Measurements from ENCODE around the gene ZNF407.

ZNF407 gene

DNA sequence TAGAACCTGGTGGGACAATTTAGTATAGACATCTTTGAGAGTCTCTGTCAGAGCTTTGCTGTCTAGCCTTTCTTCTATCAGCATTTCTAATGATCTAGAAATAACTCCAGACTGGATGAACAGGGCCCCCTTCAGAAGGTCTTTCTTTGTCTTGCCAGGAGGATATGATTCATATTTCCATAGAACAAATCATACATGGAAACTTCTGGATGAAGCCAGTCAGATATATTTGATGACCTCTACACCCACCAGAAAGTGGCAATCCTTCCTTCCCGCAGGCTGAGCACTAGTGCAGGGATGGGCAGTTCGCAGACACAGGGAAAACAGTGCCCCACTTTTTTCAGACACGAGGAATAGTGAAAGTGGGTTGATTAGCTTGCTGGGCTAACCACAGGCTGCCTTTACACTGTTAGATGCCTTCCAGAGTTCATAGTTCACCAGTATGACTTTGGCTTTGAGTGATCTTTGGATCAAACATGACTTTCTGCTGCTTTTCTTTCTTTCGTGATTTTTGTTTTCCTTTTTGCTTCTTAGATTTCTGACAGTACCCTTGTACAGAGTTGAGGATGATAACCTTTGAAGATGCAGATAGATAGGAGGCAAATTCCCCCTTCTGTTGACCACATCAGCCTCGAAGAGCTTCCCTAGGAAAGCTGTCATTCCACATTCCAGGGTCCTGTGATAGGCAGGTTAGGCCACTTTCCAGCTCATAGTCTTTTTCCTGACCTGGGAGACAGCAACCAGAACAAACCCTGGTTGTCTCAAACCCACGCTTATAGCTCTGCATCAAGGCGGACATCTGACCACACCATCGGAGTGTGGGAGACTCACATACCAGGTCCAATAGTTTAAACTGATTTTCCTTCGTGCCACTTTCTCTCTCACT lies 237.0 kb downstream of the ZNF407 start:
- DNase-seq, result no peak

DNA sequence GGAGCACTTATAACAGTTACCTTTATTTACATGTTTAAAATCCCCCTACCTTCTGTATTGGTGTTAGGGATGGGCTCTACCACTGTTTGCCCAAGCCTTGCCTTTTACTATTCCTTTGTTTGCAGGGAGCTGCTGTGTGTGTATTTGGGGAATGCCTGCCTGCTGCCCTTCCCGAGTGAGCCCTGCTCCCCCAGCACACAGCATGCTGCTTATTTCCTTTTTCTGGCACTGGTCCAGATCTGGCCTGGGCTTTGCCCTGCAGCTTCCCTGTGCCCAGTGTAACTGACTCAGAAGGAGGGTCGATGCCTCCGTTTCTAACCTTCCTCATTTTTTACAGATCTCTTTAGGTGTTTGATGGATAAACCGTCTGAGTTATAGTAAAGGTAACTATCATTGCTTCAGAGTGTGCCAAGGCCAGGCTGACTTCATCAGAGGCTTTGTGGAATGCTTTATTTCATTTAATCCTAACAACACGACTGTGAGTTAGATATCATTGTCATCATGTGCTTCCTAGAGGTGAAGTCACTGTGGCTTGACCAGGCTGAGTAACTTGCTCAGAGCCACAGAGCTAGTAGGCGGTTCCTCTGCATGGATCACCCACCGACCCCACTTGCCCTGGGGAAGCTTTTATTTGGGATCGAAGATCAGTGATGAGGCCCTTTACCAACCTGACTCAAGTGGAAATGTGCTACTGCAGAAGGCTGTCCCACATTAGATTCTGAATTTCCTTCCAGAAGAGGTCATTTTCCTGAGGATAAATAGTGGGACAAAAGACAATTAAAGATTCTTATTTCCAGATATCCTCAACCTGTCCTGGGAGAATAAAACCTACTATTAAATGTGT lies 238.8 kb downstream of the ZNF407 start:
- DNase-seq, result no peak

DNA sequence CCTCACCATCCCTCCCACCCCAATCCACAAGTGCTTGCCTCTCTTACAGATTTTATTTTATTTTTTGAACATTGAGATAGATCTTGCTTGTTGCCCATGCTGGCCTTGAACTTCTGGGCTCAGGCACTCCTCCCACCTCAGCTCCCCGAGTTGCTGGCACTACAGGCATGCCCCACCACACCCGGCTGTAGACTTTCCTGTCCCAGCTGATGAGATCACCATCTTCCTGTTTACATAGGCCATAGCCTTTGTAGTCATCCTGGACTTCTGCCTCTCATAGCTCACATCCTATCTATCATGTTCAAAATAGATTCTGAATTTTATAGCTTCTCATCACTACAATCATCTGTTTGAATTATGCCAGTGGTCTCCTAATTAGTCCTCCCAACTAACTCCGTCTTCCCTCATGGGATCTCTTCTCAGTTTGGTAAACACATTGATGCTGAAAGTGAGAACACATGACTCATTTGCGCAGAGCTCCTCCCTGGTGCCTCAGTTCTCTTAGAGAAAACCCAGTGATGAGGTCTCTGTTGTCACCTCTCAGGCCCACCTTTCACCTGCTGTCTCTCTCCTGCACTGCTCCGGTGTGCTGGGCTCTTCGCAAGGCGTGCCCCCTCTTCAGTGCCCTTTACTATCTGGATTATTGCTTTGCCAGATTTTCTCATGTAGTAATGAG lies 243.0 kb downstream of the ZNF407 start:
- DNase-seq, result peak; percentile 3 to 6

DNA sequence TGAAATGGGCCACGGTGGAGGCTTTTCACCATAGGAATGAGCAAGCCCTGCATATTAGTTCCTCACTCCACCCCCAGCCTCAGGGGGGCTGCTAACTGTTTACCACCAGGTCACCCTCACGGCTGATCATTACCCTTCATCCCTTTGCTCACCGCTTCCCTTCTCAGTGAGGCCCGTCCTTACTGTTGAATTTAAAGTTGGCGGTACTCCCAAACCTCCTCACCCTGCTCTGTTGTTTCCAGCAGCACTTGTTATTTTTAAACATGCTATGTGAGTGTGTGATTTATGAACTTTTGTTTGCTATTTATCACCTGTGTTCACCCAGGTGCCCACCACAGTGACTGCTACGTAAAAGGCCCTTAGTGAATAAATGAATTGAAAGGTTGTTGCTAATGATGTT lies 243.6 kb downstream of the ZNF407 start:
- DNase-seq, result no peak

DNA sequence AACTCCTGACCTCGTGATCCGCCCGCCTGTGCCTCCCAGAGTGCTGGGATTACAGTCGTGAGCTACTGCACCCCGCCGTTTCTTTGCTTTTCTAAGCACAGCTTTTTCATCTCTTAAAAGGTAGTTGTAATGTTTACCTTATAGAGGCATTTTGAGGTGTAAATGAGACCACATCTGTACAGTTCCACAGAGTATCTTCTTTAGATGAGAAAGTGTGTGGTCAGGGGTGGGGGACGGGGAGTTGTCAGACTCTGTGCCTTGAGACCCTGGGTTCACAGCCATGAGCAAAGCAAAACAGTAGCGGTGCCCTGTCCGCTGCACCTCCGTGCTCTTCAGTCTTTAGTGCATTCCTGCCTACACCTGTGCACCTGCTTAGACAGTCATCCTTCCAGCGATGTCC lies 251.6 kb downstream of the ZNF407 start:
- DNase-seq, result no peak

DNA sequence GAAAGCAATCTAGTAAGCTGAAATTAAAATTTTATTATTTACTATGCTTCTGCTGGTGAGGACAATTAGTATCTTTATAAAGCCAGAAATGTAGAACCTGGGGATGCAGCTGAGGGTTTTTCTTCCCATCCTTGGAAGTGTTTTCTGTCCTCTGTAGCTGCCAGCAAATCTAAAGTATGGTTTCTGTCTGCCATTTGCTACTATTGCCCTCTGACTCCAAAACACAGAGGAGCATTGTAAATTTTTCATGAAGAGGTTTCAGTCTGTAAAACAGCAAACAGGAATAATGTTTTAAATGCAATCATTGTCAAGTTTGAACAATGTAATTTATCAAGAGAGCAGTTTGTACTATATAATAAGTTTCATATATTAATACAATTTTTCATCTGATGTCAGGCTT lies 258.8 kb downstream of the ZNF407 start:
- no peak for DNase-seq

DNA sequence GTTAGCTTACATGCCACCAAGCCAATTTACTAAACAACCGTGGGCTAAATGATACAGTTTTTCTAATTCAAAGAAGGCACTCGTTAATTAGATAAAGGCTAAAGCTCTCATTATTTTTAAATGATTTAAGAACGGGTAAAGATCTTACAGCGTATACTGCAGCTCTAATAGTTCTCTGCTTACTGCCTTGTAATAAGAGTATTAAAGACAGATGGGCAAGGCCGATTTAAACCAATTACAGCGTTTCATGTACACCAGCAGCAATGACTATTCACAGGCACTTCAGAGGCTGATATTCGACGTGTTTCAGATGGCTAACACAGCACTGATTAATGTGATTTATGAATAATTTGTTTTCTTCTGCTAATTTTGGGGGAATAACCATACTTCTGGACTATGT lies 259.3 kb downstream of the ZNF407 start:
- DNase-seq, result no peak

DNA sequence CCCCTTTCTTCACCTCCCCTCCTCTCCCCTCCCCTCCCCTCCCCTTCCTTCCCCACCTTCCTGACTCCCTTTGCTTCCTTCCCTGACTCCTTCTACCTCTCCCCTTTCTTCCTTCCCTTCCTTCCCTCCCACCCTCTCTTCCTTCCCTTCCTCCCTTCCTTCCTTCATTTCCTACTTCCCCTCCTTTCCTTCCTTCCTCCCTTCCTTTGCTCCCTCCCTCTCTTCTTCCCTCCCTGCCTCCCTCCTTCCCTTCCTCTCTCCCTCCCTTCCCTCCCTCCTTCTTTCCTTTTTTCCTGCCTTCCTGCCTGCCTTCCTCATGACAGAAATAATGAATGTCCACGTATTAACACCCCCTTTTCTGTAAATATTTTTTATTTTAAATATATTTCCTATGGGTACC lies 260.2 kb downstream of the ZNF407 start:
- DNase-seq, result no peak

DNA sequence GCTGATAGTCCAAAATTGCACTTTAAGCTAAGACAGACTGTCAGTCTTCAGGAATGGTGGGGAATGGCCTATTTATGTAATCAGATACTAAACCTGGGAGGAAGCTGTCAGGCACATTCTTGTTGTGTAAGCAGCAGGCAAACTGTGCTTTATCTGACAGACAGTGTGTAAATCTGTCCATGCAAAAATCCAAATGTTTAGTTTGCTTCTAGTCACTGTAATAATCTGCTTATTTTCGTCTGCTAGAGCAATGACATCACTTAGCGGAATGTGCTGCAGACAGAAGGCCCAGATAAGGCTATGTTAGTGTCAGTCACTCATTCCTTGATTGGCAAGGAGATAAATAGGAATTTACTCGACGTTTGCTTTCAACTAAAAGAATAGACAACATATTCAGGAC lies 263.5 kb downstream of the ZNF407 start:
- DNase-seq, result no peak

DNA sequence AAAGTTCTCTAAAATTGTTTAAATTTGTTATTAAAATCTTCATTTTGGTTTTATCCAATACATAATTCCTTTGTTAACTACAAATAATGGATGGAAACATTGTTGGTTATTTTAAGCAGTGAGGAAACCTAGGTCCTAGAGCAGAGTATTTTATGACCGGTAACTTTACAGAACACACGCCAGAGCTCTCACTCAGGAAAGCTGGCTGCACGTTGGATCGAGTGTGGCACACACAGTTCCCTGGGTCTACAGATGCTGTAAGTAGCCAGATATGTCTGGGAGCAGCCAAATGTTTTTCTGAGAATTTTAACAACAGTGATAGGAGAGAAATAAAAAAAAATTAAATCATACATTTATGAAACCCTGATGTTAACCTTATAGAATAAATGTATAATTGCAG lies 264.4 kb downstream of the ZNF407 start:
- DNase-seq, result no peak

DNA sequence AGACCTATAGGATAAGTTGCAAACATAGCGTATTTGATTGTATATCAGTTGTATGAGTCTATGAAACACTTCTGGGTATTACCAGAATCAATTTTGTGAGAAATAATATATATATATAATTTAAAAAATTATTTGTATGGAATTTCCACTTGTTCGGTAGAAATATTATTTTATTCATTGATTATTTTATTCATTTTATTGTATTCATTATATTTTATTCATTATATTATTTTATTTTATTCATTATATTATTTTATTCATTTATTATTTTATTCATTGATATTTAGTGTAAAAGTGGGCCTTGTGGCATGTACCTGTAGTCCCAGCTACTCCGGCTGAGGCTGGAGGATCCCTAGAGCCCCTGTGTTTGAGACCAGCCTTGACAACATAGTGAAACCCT lies 268.9 kb downstream of the ZNF407 start:
- DNase-seq, result no peak

DNA sequence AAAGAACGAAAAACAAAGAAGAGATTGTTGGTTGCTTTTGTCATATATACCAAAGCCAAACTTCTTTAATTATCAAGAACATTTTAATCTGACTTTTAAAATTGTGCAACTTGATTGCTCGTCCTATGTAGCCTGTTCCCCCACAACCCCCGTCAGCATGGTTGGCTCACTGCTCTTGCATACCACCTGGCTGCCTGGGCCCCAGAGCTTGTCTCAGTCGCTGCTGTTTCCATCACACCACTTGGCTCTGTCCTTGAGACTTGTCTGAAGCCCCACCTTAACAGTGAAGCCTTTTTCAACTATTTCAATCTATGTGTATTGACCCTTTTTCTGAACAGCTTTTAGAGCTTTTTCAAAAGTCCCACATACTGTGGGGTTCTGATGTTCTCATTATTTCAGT lies 270.8 kb downstream of the ZNF407 start:
- DNase-seq, result no peak

DNA sequence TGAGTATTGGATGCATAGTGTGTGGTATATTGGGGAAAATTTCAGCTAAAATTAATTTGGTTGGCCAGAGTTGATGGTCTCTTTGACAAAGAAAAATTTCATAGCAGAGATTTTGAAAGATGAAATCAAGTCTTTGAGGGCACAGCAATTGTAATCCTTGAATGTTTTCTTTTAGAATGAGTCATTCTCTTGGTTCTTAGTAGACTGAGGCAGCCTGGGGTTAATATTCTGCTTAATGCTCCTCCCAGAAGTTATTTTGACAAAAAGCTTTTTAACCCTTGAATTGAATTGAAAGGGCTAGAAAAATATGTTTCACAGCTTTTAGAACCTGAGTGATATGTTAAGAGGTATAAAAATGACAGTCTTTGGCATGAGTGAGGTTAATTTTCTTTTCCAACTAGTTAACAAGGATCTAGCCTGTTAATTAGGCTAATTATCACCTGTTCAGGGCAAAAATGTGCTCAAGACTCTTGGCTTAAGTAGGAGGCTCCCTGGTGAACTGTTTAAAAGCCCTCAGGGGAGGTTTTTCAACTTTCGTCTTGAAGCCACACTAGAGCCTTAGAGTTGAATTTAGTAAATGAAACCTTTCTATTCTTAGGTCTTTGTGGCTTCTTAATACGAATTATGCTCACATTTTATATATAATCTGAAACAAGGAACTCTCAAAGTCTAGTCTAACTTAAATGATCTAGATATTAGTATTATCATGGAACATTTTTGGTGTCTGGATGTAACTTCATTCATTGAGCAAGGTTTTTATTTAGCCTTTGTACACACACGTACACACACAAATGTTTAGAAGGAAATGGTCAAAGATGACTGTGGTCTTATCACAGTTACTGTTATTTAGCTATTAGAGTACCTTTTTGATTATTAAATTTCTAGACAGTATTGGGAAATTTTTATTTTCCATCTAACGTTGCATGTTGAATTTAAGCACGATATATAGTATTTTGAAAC lies 272.5 kb downstream of the ZNF407 start:
- DNase-seq, result no peak

DNA sequence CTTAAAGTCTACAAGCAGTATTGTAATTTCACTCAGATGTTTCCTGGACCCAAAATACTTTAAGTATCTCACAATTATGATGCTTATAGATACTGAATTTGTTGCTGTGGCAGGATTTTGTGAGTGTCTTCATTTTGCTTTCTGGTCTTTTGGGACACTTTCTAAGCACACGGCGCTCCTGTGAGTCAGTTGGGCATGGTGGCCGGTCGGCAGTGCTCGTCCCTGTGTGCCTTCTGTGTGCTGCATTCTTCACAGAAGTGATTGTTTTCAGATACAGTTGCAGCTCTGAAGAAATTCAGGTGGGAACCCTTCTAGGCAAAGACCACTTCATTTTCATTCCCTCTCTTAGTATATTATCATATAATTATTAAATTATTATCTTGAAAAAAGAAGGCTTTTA lies 273.3 kb downstream of the ZNF407 start:
- DNase-seq, result no peak

DNA sequence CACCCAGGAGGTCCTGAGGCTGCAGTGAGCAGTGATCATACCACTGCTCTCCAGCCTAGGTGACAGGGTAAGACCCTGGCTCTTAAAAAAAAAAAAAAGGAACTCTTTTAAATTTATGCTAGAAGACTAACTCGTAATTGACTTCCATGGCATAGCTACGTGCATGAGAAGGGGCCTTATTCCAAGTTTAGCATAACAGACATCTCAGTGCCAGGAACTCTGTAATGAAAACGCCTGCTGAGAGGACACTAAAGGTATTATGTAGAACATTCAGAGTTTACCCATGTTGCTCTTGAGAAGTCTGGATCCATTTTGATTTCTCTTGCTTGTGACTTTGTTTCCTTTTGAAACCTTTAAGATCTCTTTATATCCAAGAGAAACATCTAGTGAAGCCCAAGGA lies 276.0 kb downstream of the ZNF407 start:
- DNase-seq, result no peak

DNA sequence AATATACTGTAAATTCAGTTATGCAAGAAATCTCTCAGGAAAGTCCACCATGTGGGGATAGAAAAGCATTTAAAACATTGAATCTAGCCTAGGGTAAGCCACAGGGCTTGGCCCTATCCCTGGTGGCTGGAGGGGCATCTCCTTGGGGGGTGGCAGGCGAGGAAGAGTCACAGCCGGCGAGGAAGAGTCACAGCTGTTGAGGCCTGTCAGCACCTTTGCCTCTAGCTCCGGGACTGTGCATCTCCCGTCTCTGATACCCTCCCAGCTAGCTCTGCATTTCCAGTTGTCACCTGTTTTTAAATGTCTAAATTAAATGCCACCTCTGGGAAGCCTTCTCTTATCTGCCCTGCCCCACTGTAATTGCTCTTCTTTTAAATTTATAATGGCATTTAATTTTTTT lies 276.7 kb downstream of the ZNF407 start:
- DNase-seq, result no peak

DNA sequence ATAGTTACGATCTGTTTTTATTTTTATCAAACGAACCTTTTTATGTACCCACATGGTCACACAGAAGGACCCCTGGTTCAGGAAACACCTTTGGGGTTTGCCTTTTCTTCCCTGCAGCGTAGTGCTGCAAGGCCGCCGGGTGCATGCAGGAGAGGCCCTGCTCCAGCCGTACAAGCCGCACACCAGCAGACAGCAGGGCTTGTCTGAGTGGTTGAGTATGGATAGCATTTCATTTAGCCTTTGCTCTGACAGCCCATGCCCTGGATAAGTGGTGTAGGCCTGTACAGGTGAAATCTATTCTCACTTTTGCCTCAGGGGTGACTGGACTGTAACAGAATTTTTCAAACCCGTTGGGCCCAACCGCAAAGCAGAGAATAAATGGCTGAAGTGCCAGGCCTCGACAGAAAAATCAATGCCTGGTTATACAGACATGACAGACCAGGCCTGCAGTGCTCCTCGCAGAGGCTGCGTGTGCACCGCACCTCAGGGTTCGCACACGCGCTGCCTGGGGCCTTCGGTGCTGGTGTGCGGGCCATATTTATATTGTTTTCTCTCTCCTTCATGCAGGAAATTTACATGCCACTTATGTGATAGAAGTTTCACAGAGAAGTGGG lies 279.1 kb downstream of the ZNF407 start:
- DNase-seq, result no peak

DNA sequence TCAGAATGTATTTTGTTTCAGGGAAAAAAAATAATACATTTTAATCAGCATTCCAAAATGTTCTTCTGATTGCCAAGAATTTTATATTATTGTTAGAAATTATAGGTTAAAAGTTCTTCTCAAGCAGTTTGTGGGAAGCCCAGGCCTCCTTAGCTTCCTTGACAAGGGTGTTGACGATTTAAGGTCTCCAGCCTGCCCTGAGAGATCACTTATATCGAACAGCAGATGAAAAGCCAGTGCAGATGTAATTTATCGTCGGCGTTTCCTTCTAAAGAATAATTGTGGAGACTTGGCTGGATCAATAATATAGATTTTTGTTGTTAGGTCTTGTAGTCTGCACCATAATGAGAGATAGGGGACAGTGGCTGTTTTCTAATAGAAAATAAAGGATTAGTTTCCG lies 280.6 kb downstream of the ZNF407 start:
- DNase-seq, result no peak

DNA sequence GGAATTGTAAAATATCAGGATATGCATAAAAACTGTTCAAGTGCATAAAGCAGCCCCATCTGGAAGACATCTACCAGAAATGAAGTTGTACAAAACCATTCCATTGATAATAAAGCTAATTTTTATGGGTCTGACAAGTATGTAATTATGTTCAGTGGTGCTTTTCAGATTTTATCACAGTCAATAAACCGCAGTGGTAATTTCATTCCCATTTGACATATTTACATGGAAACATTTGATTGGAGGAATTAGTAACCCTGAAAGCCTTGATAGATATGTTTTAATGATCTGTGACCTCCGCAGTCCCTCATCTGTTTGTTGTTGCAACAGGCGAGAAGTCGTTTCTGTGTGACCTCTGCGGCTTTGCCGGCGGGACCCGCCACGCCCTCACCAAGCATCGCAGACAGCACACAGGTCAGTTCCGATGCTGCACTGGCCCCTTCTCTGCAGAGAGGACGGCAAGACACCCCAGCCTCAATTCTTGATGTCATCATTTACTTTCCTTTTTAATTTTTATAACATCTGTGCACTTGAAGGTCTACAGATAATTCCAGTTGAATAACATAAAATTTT lies 283.1 kb downstream of the ZNF407 start:
- DNase-seq, result no peak

DNA sequence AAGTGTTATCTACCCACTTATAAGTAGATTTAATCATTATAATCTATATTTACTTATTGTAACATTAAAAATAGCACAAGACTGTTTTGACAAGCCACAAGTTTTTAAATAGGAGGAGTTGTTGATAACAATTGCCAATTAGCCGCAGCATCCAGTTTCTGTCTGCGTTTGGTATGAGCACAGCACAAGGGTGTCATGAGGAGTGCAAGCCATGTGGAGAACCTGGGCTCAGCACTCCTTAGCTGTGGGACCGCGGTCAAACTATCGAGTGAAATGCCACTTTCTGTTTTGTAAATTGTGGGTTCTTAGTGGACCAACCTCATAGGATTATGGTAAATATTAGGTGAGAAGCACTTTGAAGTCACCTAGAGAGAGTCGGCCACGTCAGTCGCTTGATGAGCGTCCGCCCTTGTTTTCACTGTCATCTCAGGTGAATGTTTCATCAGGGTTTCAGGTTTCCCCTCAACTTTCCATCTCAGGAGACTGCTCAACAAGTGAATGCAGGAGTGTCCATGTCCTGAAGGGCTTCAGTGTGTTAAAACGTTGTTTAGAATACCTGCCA lies 294.5 kb downstream of the ZNF407 start:
- no peak for DNase-seq

DNA sequence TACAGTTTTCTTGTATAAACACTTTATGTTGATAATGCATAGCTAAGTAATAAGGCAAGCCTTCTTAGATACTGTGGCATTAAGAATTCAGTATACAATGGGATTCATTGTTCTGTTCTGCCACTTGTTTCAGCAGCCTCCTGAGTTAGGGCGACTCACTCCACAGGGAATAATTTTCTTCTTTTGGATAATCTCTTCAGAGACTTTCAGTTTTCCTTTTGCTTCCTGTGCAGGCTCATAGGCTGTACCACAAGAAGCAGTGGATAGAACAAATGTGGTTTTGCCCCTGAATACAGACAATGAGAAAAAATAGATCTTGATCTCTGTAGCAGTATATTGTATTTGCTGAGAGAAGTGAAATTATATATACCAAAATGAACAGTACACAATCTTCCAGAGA lies 298.0 kb downstream of the ZNF407 start:
- no peak for DNase-seq

Measured in CD4-positive, alpha-beta T cell treated with Interferon alpha-2 for 1 hour (primary cell).